Measurements from ENCODE around the gene KLHL29.

The KLHL29 gene

DNA sequence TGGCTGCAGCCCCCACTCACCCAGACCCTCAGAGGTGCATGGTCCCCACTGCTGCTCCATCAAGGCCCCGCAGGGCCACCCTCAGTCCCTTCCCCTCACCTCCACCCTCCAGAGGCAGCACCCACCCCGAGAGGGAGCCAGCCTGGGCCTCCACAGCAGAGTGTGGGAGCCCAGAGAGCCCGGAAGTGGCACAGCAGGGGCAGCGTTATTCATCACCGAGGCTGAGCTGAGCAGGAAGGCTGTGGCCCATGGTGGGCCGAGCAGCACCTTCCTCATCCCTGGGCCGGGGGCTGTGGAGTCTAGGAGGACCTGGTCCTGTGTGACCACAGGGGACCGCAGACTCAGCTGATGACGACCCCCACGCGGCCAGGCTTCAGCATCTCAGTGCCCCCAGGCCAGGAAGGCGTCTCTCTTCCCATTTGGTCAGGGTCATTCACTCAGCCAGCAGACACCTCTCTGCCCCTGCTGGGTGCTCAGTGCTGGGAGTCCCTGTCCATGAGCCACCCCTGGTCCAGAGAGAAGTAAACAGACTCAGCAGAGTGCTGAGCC lies 283.9 kb downstream of the KLHL29 start:
- no peak for TF ChIP-seq PAX5 (IDR thresholded peaks at IDR 0.05; ENCODE audit: insufficient read depth, low read length, severe bottlenecking)
- DNase-seq (ENCODE audit: insufficient read length, low spot score) = no peak
- FAIRE-seq = no peak

DNA sequence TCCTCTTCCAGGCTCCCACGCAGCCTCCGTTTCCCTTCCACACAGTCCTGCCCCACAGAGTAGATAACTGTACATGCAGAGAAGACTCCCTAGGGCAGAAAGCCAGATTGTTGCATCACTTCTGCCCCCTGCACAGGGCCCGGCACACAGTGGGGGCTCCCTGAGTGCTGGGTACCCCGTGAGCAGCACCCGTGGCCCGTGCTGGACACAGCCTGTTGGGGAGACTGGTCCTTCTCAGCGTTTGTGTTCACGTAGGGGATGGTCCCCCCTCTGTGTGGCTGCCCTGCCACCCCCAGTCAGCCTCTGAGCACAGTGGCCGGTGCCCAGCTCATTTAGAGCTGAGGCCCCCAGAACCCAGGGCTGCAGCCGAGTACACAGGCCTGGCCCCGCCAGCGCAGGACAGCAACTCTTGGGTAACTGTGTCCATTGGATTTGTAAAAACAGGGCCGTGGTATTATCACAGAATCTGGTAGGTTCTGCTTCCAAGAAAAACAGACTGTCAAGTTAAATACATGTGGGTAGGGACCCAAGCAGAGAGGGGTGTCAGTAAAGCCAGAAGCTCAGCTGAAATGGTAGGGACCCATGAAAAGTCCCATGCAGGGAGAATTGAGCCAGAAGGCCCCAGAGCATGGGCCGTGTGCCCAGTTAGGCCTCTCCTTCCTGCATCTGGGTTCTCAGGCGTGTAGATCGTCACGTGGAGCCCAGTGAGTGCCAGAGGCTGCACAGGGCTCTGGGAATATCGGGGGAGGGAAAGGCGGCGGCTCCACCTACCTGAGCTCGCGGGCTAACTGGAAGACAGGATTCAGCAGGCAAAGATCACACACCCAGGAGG lies 284.6 kb downstream of the KLHL29 start:
- DNase-seq (ENCODE audit: insufficient read length, low spot score) (no peak), FAIRE-seq (no peak)
- TF ChIP-seq PAX5 (IDR thresholded peaks at IDR 0.05; ENCODE audit: insufficient read depth, low read length, severe bottlenecking) (no peak), SPI1 (IDR thresholded peaks at IDR 0.05; ENCODE audit: low read depth, low read length) (no peak), POU2F2 (IDR thresholded peaks at IDR 0.05; ENCODE audit: low read depth, low read length) (no peak), TAF1 (IDR thresholded peaks at IDR 0.05; ENCODE audit: low read depth, low read length) (no peak), POLR2A (IDR thresholded peaks at IDR 0.05; ENCODE audit: low read depth, low read length) (no peak), POLR2AphosphoS5 (IDR thresholded peaks at IDR 0.05; ENCODE audit: low read depth, low read length) (no peak)

DNA sequence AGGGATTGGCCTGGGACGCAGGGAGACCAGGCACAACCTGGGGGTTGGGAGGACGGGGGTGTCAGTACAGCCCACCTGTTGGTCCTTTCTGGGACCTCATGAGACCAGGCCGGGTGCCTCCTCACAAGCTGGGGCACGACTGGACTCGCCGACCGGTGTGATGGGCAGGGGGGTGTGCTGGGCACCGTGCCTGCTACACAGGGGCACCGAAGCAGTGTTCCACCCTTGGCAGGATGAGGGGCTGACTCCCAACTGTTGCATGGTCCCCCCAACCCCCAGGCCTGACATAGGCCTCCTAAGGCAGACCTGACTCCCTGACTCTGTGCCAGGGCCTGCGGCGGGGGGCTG lies 285.2 kb downstream of the KLHL29 start:
- no peak for FAIRE-seq
- DNase-seq (ENCODE audit: insufficient read length, low spot score) = no peak
- TF ChIP-seq POU2F2 (IDR thresholded peaks at IDR 0.05; ENCODE audit: low read depth, low read length) (no peak), POLR2AphosphoS5 (IDR thresholded peaks at IDR 0.05; ENCODE audit: low read depth, low read length) (no peak), TAF1 (IDR thresholded peaks at IDR 0.05; ENCODE audit: low read depth, low read length) (no peak), SPI1 (IDR thresholded peaks at IDR 0.05; ENCODE audit: low read depth, low read length) (no peak), POLR2A (IDR thresholded peaks at IDR 0.05; ENCODE audit: low read depth, low read length) (no peak), PAX5 (IDR thresholded peaks at IDR 0.05; ENCODE audit: insufficient read depth, low read length, severe bottlenecking) (no peak)

DNA sequence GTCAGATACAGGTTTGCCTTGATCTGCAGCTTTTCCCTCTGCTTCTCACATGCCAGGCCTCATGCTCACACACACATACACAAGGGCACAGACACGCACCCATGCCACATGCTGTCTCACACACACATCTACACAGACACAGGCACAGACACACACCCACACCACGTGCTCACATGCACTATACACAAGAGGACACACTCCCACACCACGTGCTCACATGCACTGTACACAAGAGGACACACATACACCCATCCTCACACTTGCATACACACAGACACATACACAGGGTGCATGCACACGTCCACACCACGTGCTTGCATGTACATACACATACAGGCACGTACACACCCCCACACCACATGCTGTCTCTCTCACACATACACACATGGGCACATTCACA lies 288.1 kb downstream of the KLHL29 start:
- no peak for DNase-seq (ENCODE audit: insufficient read length, low spot score)
- no peak for TF ChIP-seq TAF1 (IDR thresholded peaks at IDR 0.05; ENCODE audit: low read depth, low read length)
- TF ChIP-seq POU2F2 (IDR thresholded peaks at IDR 0.05; ENCODE audit: low read depth, low read length) = no peak
- TF ChIP-seq POLR2AphosphoS5 (IDR thresholded peaks at IDR 0.05; ENCODE audit: low read depth, low read length) = no peak
- no peak for TF ChIP-seq PAX5 (IDR thresholded peaks at IDR 0.05; ENCODE audit: insufficient read depth, low read length, severe bottlenecking)
- TF ChIP-seq POLR2A (IDR thresholded peaks at IDR 0.05; ENCODE audit: low read depth, low read length) = no peak
- TF ChIP-seq SPI1 (IDR thresholded peaks at IDR 0.05; ENCODE audit: low read depth, low read length) = no peak
- FAIRE-seq = no peak

DNA sequence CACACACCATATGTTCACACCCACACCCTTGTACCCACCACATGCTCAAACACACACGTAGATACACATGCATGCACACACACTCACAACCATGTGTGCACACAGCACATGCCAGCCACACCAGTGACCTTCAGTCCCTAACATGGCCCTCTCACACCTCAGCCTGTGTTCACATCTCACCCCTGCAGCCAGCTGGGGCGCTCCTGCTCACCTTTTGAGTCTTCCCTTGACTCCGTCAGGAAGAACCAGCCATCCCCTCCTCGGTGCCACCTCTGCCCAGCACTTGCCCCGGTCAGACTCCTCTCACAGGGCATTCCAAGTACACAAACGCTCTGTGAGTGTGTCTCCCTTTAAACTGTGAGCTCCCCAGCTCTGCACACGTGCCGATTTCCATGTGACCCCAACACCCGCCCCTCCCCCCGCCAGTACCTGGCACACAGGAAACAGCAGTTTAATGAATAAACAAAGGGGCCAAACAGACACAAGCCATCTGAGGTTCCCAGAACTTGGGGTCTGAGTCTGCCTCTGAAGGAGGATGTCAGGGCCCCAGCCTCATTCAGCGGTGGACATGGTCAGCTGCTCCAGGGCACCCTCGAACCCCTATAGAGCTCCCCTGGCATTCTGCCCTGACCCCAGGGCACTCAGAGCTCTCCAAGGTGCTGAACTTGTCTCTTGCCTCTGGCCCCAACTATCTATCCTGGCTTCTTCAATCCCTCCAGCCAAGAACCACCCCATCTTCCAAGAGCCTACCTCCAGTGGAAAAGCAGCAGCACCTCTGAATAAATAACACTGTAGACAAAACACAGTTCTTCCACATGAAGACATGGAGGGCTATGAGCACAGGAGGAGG lies 289.1 kb downstream of the KLHL29 start:
- DNase-seq (ENCODE audit: insufficient read length, low spot score) (no peak), FAIRE-seq (no peak)
- TF ChIP-seq TAF1 (IDR thresholded peaks at IDR 0.05; ENCODE audit: low read depth, low read length) (no peak), POU2F2 (IDR thresholded peaks at IDR 0.05; ENCODE audit: low read depth, low read length) (no peak), PAX5 (IDR thresholded peaks at IDR 0.05; ENCODE audit: insufficient read depth, low read length, severe bottlenecking) (no peak), POLR2AphosphoS5 (IDR thresholded peaks at IDR 0.05; ENCODE audit: low read depth, low read length) (no peak), SPI1 (IDR thresholded peaks at IDR 0.05; ENCODE audit: low read depth, low read length) (no peak), POLR2A (IDR thresholded peaks at IDR 0.05; ENCODE audit: low read depth, low read length) (no peak)

DNA sequence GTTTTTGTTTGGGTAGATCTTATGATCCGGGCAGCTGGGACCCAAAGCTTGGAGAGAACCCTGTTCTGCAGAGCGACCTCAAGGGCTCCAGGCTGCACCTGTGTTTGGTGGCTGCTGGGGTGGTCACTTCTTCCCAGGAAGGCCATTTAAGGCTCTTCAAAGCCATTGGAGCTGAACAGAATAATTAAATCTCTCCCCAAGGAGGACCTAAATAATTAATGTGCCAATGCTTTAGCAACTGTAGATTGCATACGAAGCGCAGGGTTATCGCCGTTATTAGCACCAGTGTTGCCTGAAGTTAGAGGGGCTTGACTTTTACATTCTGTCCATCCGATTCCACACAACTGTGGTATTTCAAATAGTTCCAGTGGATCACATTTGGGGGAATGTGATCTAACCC lies 290.5 kb downstream of the KLHL29 start:
- no peak for FAIRE-seq
- no peak for TF ChIP-seq POU2F2 (IDR thresholded peaks at IDR 0.05; ENCODE audit: low read depth, low read length)
- no peak for TF ChIP-seq PAX5 (IDR thresholded peaks at IDR 0.05; ENCODE audit: insufficient read depth, low read length, severe bottlenecking)
- no peak for TF ChIP-seq POLR2A (IDR thresholded peaks at IDR 0.05; ENCODE audit: low read depth, low read length)
- no peak for TF ChIP-seq POLR2AphosphoS5 (IDR thresholded peaks at IDR 0.05; ENCODE audit: low read depth, low read length)
- no peak for TF ChIP-seq SPI1 (IDR thresholded peaks at IDR 0.05; ENCODE audit: low read depth, low read length)
- no peak for TF ChIP-seq TAF1 (IDR thresholded peaks at IDR 0.05; ENCODE audit: low read depth, low read length)
- DNase-seq (ENCODE audit: insufficient read length, low spot score) = no peak

DNA sequence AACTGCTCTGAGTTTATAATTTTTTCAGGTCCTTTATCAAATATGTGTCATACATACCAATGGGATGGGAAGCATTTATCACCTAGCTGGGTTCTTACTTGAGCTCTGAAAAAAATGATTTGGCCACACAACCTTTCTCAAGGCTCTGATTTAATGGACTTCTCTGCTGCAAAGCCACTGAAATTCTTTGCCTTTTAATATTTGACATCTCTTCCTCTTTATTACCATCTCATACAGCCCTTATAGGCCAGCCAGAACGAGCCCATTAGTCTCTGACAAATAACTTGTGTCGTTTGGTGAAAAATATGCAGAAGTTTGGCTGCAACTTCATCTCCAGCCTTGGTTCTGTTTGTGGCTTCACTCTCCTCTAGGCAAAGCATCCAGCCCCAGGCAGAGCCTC lies 292.9 kb downstream of the KLHL29 start:
- TF ChIP-seq TAF1 (IDR thresholded peaks at IDR 0.05; ENCODE audit: low read depth, low read length) (no peak), SPI1 (IDR thresholded peaks at IDR 0.05; ENCODE audit: low read depth, low read length) (no peak), POLR2AphosphoS5 (IDR thresholded peaks at IDR 0.05; ENCODE audit: low read depth, low read length) (no peak), PAX5 (IDR thresholded peaks at IDR 0.05; ENCODE audit: insufficient read depth, low read length, severe bottlenecking) (no peak), POLR2A (IDR thresholded peaks at IDR 0.05; ENCODE audit: low read depth, low read length) (no peak), POU2F2 (IDR thresholded peaks at IDR 0.05; ENCODE audit: low read depth, low read length) (no peak)
- DNase-seq (ENCODE audit: insufficient read length, low spot score) (no peak), FAIRE-seq (no peak)

DNA sequence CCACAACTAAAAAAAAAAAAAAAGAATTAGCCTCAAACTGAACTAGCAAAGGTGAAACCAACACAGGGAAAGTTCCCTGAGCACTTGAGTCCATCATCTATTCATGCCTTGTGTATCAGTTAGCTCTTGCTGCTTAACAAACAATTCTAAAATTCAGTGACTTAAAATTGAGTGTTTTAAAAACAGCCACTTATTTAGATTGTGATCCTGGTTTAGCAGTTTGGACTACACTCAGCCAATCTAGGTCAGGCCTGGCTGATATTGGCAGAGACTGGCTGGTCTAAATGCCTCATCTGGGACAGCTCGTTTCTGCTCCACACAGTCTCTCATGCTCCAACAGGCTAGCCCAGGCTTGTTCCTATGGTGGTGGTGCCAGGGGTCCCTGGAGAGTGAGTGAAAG lies 294.1 kb downstream of the KLHL29 start:
- TF ChIP-seq POLR2AphosphoS5 (IDR thresholded peaks at IDR 0.05; ENCODE audit: low read depth, low read length) (no peak), POU2F2 (IDR thresholded peaks at IDR 0.05; ENCODE audit: low read depth, low read length) (no peak), TAF1 (IDR thresholded peaks at IDR 0.05; ENCODE audit: low read depth, low read length) (no peak), PAX5 (IDR thresholded peaks at IDR 0.05; ENCODE audit: insufficient read depth, low read length, severe bottlenecking) (no peak), POLR2A (IDR thresholded peaks at IDR 0.05; ENCODE audit: low read depth, low read length) (no peak), SPI1 (IDR thresholded peaks at IDR 0.05; ENCODE audit: low read depth, low read length) (no peak)
- DNase-seq (ENCODE audit: insufficient read length, low spot score) = no peak

DNA sequence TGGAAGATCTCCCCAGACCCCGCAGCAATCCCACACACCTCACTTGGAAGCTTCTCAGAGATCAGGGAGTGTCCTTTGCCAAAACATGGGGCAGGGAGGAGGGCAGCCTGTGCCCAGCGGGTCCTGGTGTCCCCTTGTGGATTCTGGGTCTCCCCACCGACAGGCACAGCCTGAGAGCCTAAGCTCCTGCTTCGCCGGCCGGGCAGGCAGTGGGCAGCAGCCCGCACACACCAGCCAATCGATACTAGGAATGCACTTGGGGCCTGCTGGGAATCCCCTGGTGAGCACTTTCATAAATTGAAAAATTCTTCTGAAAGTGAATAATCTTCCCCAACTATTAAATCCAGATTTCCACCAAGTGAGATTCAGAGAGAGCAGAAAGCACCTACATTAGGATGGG lies 296.0 kb downstream of the KLHL29 start:
- FAIRE-seq (no peak), DNase-seq (ENCODE audit: insufficient read length, low spot score) (no peak)
- TF ChIP-seq POLR2A (IDR thresholded peaks at IDR 0.05; ENCODE audit: low read depth, low read length) = no peak
- TF ChIP-seq TAF1 (IDR thresholded peaks at IDR 0.05; ENCODE audit: low read depth, low read length) = no peak
- no peak for TF ChIP-seq POU2F2 (IDR thresholded peaks at IDR 0.05; ENCODE audit: low read depth, low read length)
- no peak for TF ChIP-seq SPI1 (IDR thresholded peaks at IDR 0.05; ENCODE audit: low read depth, low read length)
- no peak for TF ChIP-seq POLR2AphosphoS5 (IDR thresholded peaks at IDR 0.05; ENCODE audit: low read depth, low read length)
- TF ChIP-seq PAX5 (IDR thresholded peaks at IDR 0.05; ENCODE audit: insufficient read depth, low read length, severe bottlenecking) = no peak

More for the DNA sequence above, 294.1 kb downstream of the KLHL29 start:
- FAIRE-seq = no peak
